H1 (cell line): Measurements from ENCODE around the gene BICD1. TPM values are rescaled to one million over a fixed set of nuclear protein-coding genes. Genes with fewer than 3 reads are reported as not detected.

ENCODE experiments used
- CTCF ChIA-PET: fragments of 300-600 bp; sonication (Branson Sonifier 250); formaldehyde crosslinking; loops from one replicate; lab custom pipeline; 2021; ENCODE audit not compliant: partially characterized antibody; lab: Charles Lee
- POLR2A ChIA-PET: fragments of 300-600 bp; sonication (Branson Sonifier 250); formaldehyde crosslinking; loops from one replicate; lab custom pipeline; 2021; ENCODE audit warnings: inconsistent platforms; ENCODE audit not compliant: partially characterized antibody; lab: Charles Lee
- DNase-seq, 2 experiments: peaks; one replicate each; pipeline versions ENCODE4 v3.0.0 to v3.0.0-alpha.2; 2010 to 2022; ENCODE audit warnings: low spot score in 2 of 2, low read depth in 1 of 2, mixed read lengths in 1 of 2
- FAIRE-seq: peaks from 2 replicates; lab custom pipeline; 2011; peaks lifted over from hg19 to GRCh38; lab: Jason Lieb, UNC
- H2AFZ ChIP-seq: 2 replicates; pipeline ENCODE4 v1.8.1; 2012; ENCODE audit warnings: low read length, inconsistent platforms
- H2AK5ac ChIP-seq: 2 replicates; pipeline ENCODE4 v1.6.1; 2013; ENCODE audit warnings: low read depth, low read length
- H2BK120ac ChIP-seq: replicated peaks from 2 replicates; pipeline ENCODE3; 2013; ENCODE audit warnings: low read depth, low read length, inconsistent platforms
- H2BK12ac ChIP-seq: 2 replicates; pipeline ENCODE4 v1.6.1; 2013; ENCODE audit warnings: low read depth, low read length
- H2BK15ac ChIP-seq: 2 replicates; pipeline ENCODE4 v1.6.1; 2013; ENCODE audit warnings: low read length
- H2BK20ac ChIP-seq: 2 replicates; pipeline ENCODE4 v1.6.1; 2013; ENCODE audit warnings: low read length
- H2BK5ac ChIP-seq: 2 replicates; pipeline ENCODE4 v1.6.1; 2013; ENCODE audit warnings: low read depth, low read length
- H3K14ac ChIP-seq: 2 replicates; pipeline ENCODE4 v1.6.1; 2013; ENCODE audit warnings: inconsistent platforms; ENCODE audit not compliant: insufficient read length
- H3K18ac ChIP-seq: 2 replicates; pipeline ENCODE4 v1.6.1; 2013; ENCODE audit warnings: low read length; ENCODE audit errors: extremely low read depth
- H3K23ac ChIP-seq: 2 replicates; pipeline ENCODE4 v1.6.1; 2013; ENCODE audit warnings: inconsistent platforms; ENCODE audit not compliant: insufficient read length
- H3K23me2 ChIP-seq: 2 replicates; pipeline ENCODE4 v1.6.1; 2013; ENCODE audit warnings: low read depth, low read length
- H3K27ac ChIP-seq: 2 replicates; pipeline ENCODE4 v1.6.1; 2011; ENCODE audit warnings: low read depth, low read length, inconsistent platforms
- H3K27me3 ChIP-seq, 4 experiments: replicated peaks in 1 of 4; 1 replicate in 1 of 4; 2 replicates in 3 of 4; pipeline versions ENCODE4 v1.6.1 to v1.8.1; 2011 to 2013; ENCODE audit warnings: low read length in 3 of 4, mild to moderate bottlenecking in 3 of 4, inconsistent platforms in 2 of 4, mixed read lengths in 2 of 4, moderate library complexity in 1 of 4; ENCODE audit not compliant: control insufficient read depth in 3 of 4, insufficient read depth in 3 of 4; ENCODE audit errors: extremely low read depth in 1 of 4
- H3K36me3 ChIP-seq, 4 experiments: 2 replicates each; pipeline versions ENCODE4 v1.6.1 to v1.8.1; 2011 to 2013; ENCODE audit warnings: mild to moderate bottlenecking in 4 of 4, low read length in 3 of 4, moderate library complexity in 2 of 4, control low read depth in 1 of 4, inconsistent platforms in 1 of 4; ENCODE audit not compliant: insufficient read depth in 4 of 4, control insufficient read depth in 2 of 4
- H3K4ac ChIP-seq: replicated peaks from 2 replicates; pipeline ENCODE3; 2013; ENCODE audit warnings: low read length, low read depth, mixed read lengths, inconsistent platforms; ENCODE audit not compliant: insufficient read length
- H3K4me1 ChIP-seq, 4 experiments: replicated peaks in 1 of 4; 1 replicate in 1 of 4; 2 replicates in 3 of 4; pipeline versions ENCODE4 v1.6.1 to v1.8.1; 2011 to 2013; ENCODE audit warnings: low read length in 3 of 4, inconsistent platforms in 2 of 4, mixed read lengths in 1 of 4; ENCODE audit not compliant: insufficient read depth in 4 of 4, control insufficient read depth in 3 of 4
- H3K4me2 ChIP-seq, 2 experiments: 2 replicates each; pipeline versions ENCODE4 v1.6.1 to v1.8.1; 2011 to 2013; ENCODE audit warnings: low read depth in 2 of 2, low read length in 2 of 2, control low read depth in 1 of 2, inconsistent platforms in 1 of 2, mild to moderate bottlenecking in 1 of 2; ENCODE audit not compliant: insufficient read depth in 1 of 2
- H3K4me3 ChIP-seq, 4 experiments: fragments of 200-600, 300-600 bp in 1 of 4; sonication (generic), shearing (Covaris generic), sonication (Bioruptor Twin) in 1 of 4; 2 replicates each; pipeline versions ENCODE4 v1.5.1 to v1.8.1; 2011 to 2016; ENCODE audit warnings: low read length in 4 of 4, low read depth in 3 of 4, control low read depth in 2 of 4, inconsistent platforms in 2 of 4, mild to moderate bottlenecking in 2 of 4, mixed read lengths in 1 of 4, moderate library complexity in 1 of 4; ENCODE audit not compliant: insufficient read depth in 2 of 4; ENCODE audit errors: extremely low read depth in 1 of 4
- H3K56ac ChIP-seq: replicated peaks from 2 replicates; pipeline ENCODE3; 2013; ENCODE audit warnings: low read depth, mild to moderate bottlenecking, mixed read lengths, low read length, inconsistent platforms; ENCODE audit not compliant: insufficient read length
- H3K79me1 ChIP-seq: 2 replicates; pipeline ENCODE4 v1.6.1; 2013; ENCODE audit warnings: low read depth, low read length, control low read depth
- H3K79me2 ChIP-seq, 2 experiments: 2 replicates each; pipeline versions ENCODE4 v1.6.1 to v1.8.1; 2012 to 2013; ENCODE audit warnings: low read length in 2 of 2, mild to moderate bottlenecking in 2 of 2, inconsistent platforms in 1 of 2; ENCODE audit not compliant: insufficient read depth in 2 of 2, control insufficient read depth in 1 of 2
- H3K9ac ChIP-seq, 4 experiments: replicated peaks in 1 of 4; 1 replicate in 1 of 4; 2 replicates in 3 of 4; pipeline versions ENCODE4 v1.6.1 to v1.8.1; 2011 to 2013; ENCODE audit warnings: low read depth in 3 of 4, low read length in 3 of 4, control low read depth in 2 of 4, mild to moderate bottlenecking in 2 of 4, moderate library complexity in 2 of 4, inconsistent platforms in 1 of 4; ENCODE audit errors: extremely low read depth in 1 of 4
- H3K9me3 ChIP-seq, 2 experiments: 2 replicates each; pipeline versions ENCODE4 v1.6.1 to v1.8.1; 2012 to 2013; ENCODE audit warnings: mild to moderate bottlenecking in 2 of 2, moderate library complexity in 2 of 2, control low read depth in 1 of 2, inconsistent platforms in 1 of 2, low read depth in 1 of 2, low read length in 1 of 2, mixed read lengths in 1 of 2; ENCODE audit not compliant: insufficient read depth in 2 of 2
- H4K20me1 ChIP-seq, 2 experiments: replicated peaks in 1 of 2; 2 replicates each; pipeline versions ENCODE3 to v1.8.1; 2011 to 2013; ENCODE audit warnings: inconsistent platforms in 2 of 2, low read length in 2 of 2, mild to moderate bottlenecking in 1 of 2; ENCODE audit not compliant: insufficient read depth in 2 of 2, control insufficient read depth in 1 of 2
- H4K5ac ChIP-seq: 2 replicates; pipeline ENCODE4 v1.6.1; 2013; ENCODE audit warnings: low read length, low read depth, mixed read lengths, inconsistent platforms; ENCODE audit not compliant: insufficient read length
- H4K8ac ChIP-seq: 2 replicates; pipeline ENCODE4 v1.8.0; 2013; ENCODE audit warnings: mild to moderate bottlenecking, moderate library complexity, low read length, inconsistent platforms; ENCODE audit not compliant: insufficient read depth; ENCODE audit errors: extremely low read depth
- H4K91ac ChIP-seq: replicated peaks from 2 replicates; pipeline ENCODE3; 2013; ENCODE audit warnings: low read length, mixed read lengths, inconsistent platforms; ENCODE audit not compliant: insufficient read length
- JUN ChIP-seq: IDR thresholded peaks from 2 replicates; pipeline ENCODE4 v1.6.1; 2011; ENCODE audit warnings: low read depth, mild to moderate bottlenecking, improper control_type of control experiment, low read length
- NANOG ChIP-seq: IDR thresholded peaks from 2 replicates; pipeline ENCODE4 v1.6.1; 2011; ENCODE audit warnings: low read length, low read depth, mild to moderate bottlenecking, inconsistent platforms; ENCODE audit not compliant: insufficient read depth, poor library complexity, severe bottlenecking
- POLR2A ChIP-seq, 2 experiments: IDR thresholded peaks; 1 replicate in 1 of 2; 2 replicates in 1 of 2; pipeline ENCODE4 v1.6.1; 2011; ENCODE audit warnings: low read depth in 2 of 2, low read length in 2 of 2, mild to moderate bottlenecking in 2 of 2; ENCODE audit errors: control extremely low read depth in 1 of 2
- TCF12 ChIP-seq: IDR thresholded peaks from 2 replicates; pipeline ENCODE4 v1.6.1; 2011; ENCODE audit warnings: low read depth, mild to moderate bottlenecking, low read length
- WGBS, 2 experiments: shearing (Covaris generic) in 1 of 2; methylation state at CpG; one replicate each; pipeline versions ENCODE4 v1.1.6 to v1.1.7; 2013 to 2015; ENCODE audit warnings: low lambda C conversion rate in 2 of 2, mixed read lengths in 2 of 2, inconsistent platforms in 1 of 2, low coverage in 1 of 2, missing lambda C conversion rate in 1 of 2; ENCODE audit not compliant: insufficient replicate concordance in 2 of 2, insufficient coverage in 1 of 2, insufficient read length in 1 of 2; ENCODE audit errors: extremely low coverage in 1 of 2, missing lambda C conversion rate in 1 of 2; 5-methylcytosine and 5-hydroxymethylcytosine counted together
- polyA plus RNA-seq, 7 experiments: library from polyadenylated mRNA; depleted of rRNA in 3 of 7; stranded (reverse) in 5 of 7; unstranded in 2 of 7; fragments of >200 nt in 5 of 7; fragments of 200-250 nt in 2 of 7; gene quantifications; 1 replicate in 5 of 7; 2 replicates in 1 of 7; 4 replicates in 1 of 7; pipeline versions ENCODE4 v1.2.1 to v1.2.3, GENCODE V29; 2011 to 2013; ENCODE audit warnings: missing spikeins in 2 of 7, mixed read lengths in 2 of 7
- total RNA-seq: library from RNA; stranded (reverse); fragmentation: NEBNext Ultra II Directional; extraction: Animal tissue kit (Norgen Biotek cat#: 25700); gene quantifications from 2 replicates; pipeline ENCODE4 v1.2.1, GENCODE V29; 2021

Gene BICD1
- total and polyA plus RNA-seq, 2 of the 8 experiments (the other 6 are each of a cell fraction or from before 2014, with no cell fraction given): 34.1 to 58.4 TPM

GRCh38 chr12:32298917-32299316 is 192.3 kb downstream of the BICD1 start:
- H3K14ac ChIP-seq: no peak overlapping the region
- H3K4me3 ChIP-seq: no peak overlapping the region
- ChIA-PET POLR2A (interaction anchor here (0.7 to 1.4 kb wide), 2 partner anchors 9 to 17 kb away, joined by 3 to 4 read pairs; no protein-coding TSS in a partner anchor), CTCF (interaction anchor here (0.7 to 3.3 kb wide), 6 partner anchors 12 to 235 kb away, joined by 3 to 13 read pairs (median 4); no protein-coding TSS in a partner anchor)
- no peaks in the 10 kb centered on the region for H3K23me2 ChIP-seq
- H4K8ac ChIP-seq: no peak overlapping the region
- no peaks in the 10 kb centered on the region; a peak in 1 of 4 replicates for H3K79me2 ChIP-seq
- 91% methylated on average over 3 of the region's 3 CpGs; no CpG with 5 or more reads in 1 of the 2 experiments for WGBS, 2 experiments
- H3K36me3 ChIP-seq: peaks cover 0 to 8% (median 1%) of the 10 kb centered on the region in 4 experiments; a peak in 3 of 8 replicates
- no peaks in the 10 kb centered on the region for H3K4me1 ChIP-seq
- H3K27ac ChIP-seq: no peak overlapping the region
- H3K56ac ChIP-seq: no peak overlapping the region
- no peak overlapping the region for H3K23ac ChIP-seq
- no peaks in the 10 kb centered on the region for H3K9me3 ChIP-seq
- H2AK5ac ChIP-seq: no peak overlapping the region
- H2BK5ac ChIP-seq: no peak overlapping the region
- H3K4ac ChIP-seq: no peak overlapping the region
- H4K91ac ChIP-seq: no peak overlapping the region
- peaks cover 2% of the 10 kb centered on the region; the same call in 1 of the 2 replicates for H3K79me1 ChIP-seq
- H4K5ac ChIP-seq: no peak overlapping the region
- H2AFZ ChIP-seq: no peak overlapping the region
- no peak overlapping the region for H2BK120ac ChIP-seq
- H3K18ac ChIP-seq: no peak overlapping the region
- no peak for FAIRE-seq
- H4K20me1 ChIP-seq: no peaks in the 10 kb centered on the region
- H3K9ac ChIP-seq: no peak overlapping the region
- no peak overlapping the region for H3K4me2 ChIP-seq
- DNase-seq: no peak
- no peak overlapping the region for H2BK12ac ChIP-seq
- H2BK15ac ChIP-seq: no peak overlapping the region
- H3K27me3 ChIP-seq: no peaks in the 10 kb centered on the region
- H2BK20ac ChIP-seq: no peak overlapping the region
- no peak for TF ChIP-seq POLR2A (IDR thresholded peaks at IDR 0.05; ENCODE audit: control extremely low read depth in 1 of 2, low read depth in 2 of 2, low read length in 2 of 2)
- no peak for TF ChIP-seq JUN
- no peak for TF ChIP-seq TCF12
- no peak for TF ChIP-seq NANOG
